Kidney (tissue), 14 donors: ENCODE measurements around the gene STT3A. TPM values are rescaled to one million over a fixed set of nuclear protein-coding genes. Genes with fewer than 3 reads are reported as not detected.

ENCODE experiments used
- DNase-seq, 5 donors: peaks; one replicate each; pipeline ENCODE4 v3.0.0-alpha.2; 2013 to 2020
- FAIRE-seq: peaks from 2 replicates; lab custom pipeline; 2012; peaks lifted over from hg19 to GRCh38; lab: Jason Lieb, UNC
- H3K27ac ChIP-seq, 2 donors: one replicate each; pipeline ENCODE4 v1.7.0; 2013; ENCODE audit warnings: low read depth in 2 of 2, low read length in 2 of 2, inconsistent platforms in 1 of 2
- H3K27me3 ChIP-seq: one replicate; pipeline ENCODE4 v1.7.1; 2013; ENCODE audit warnings: low read length, inconsistent platforms; ENCODE audit not compliant: control insufficient read depth, insufficient read depth
- H3K36me3 ChIP-seq, 3 donors: one replicate each; pipeline versions ENCODE4 v1.7.0 to v1.7.1; 2013; ENCODE audit warnings: low read length in 3 of 3, control low read depth in 1 of 3, inconsistent platforms in 1 of 3; ENCODE audit not compliant: insufficient read depth in 3 of 3, control insufficient read depth in 2 of 3
- H3K4me1 ChIP-seq, 3 donors: one replicate each; pipeline versions ENCODE4 v1.7.0 to v1.7.1; 2013; ENCODE audit warnings: low read length in 3 of 3, inconsistent platforms in 1 of 3, low read depth in 1 of 3; ENCODE audit not compliant: control insufficient read depth in 2 of 3, insufficient read depth in 2 of 3
- H3K4me3 ChIP-seq, 3 donors: one replicate each; pipeline versions ENCODE4 v1.7.0 to v1.8.1; 2013; ENCODE audit warnings: low read length in 3 of 3, control low read depth in 1 of 3, inconsistent platforms in 1 of 3
- H3K9ac ChIP-seq, 3 donors: one replicate each; pipeline versions ENCODE4 v1.7.0 to v1.7.1; 2013; ENCODE audit warnings: low read length in 3 of 3, control low read depth in 1 of 3, inconsistent platforms in 1 of 3
- H3K9me3 ChIP-seq, 3 donors: one replicate each; pipeline versions ENCODE4 v1.7.0 to v1.7.1; 2013; ENCODE audit warnings: low read length in 3 of 3, control low read depth in 1 of 3, inconsistent platforms in 1 of 3; ENCODE audit not compliant: control insufficient read depth in 2 of 3, insufficient read depth in 1 of 3
- CTCF ChIP-seq: IDR thresholded peaks from 3 replicates; pipeline ENCODE4 v1.5.1; 2012; ENCODE audit warnings: mild to moderate bottlenecking, moderate library complexity, borderline replicate concordance; ENCODE audit not compliant: insufficient read depth; ENCODE audit errors: extremely low read depth
- intact Hi-C: fragments of 100-400 bp; cut with DNase I; formaldehyde crosslinking; loops from one replicate; pipeline ENCODE4 v1.11.1; 2022
- polyA plus RNA-seq: library from polyadenylated mRNA; stranded (reverse); fragments of 350-450 nt; fragmentation: Illumina TruSeq; extraction: RNeasy Lipid Tissue Mini Kit (QIAGEN cat#74804); gene quantifications from one replicate; pipeline ENCODE4 v1.2.3, GENCODE V29; 2014; ENCODE audit warnings: low read depth, low replicate concordance; ENCODE audit not compliant: insufficient read depth
- total RNA-seq: library from RNA; stranded (reverse); fragmentation: NEBNext Ultra II Directional; extraction: Animal tissue kit (Norgen Biotek cat#: 25700); gene quantifications from one replicate; pipeline ENCODE4 v1.2.1, GENCODE V29; 2021
- donor health status: control.
- donor health status: control.
- donor health status: control.
- donor health status: control.
- donor health status: control.
- donor health status: DM: yes; HTN: yes; CAD: no.
- donor health status: Normal renal cell carcinoma (clear cell type).

STT3A gene
- total and polyA plus RNA-seq, 2 donors from 2014 or later = 65.0 to 125 TPM

- DNase-seq (no peak), FAIRE-seq (no peak)
- peaks cover 6 to 33% (median 19%) of the 10 kb centered on the region in 3 donors for H3K36me3 ChIP-seq
- no peaks in the 10 kb centered on the region for H3K27me3 ChIP-seq
- H3K9me3 ChIP-seq = no peaks in the 10 kb centered on the region
- no peak overlapping the region for H3K27ac ChIP-seq
- no peak overlapping the region for H3K9ac ChIP-seq
- H3K4me3 ChIP-seq = no peak overlapping the region
- intact Hi-C loops = no loop called here
- no peak for TF ChIP-seq CTCF
- no peaks in the 10 kb centered on the region for H3K4me1 ChIP-seq
These were observed 9.2 kb upstream of the STT3A start for GRCh38 chr11:125583496-125583895.

- no peak for FAIRE-seq
- no peak for TF ChIP-seq CTCF
- H3K27ac ChIP-seq = no peak overlapping the region
These were observed 7.2 kb upstream of the STT3A start for GRCh38 chr11:125585487-125585886.

GRCh38 chr11:125586623-125587022, 6.0 kb upstream of the STT3A start:
- Histone ChIP-seq H3K4me3 (no peak overlapping the region), H3K4me1 (peaks cover 0 to 2% (median under 1%) of the 10 kb centered on the region in 3 donors), H3K36me3 (peaks cover 0 to 19% (median 9%) of the 10 kb centered on the region in 3 donors), H3K27ac (no peak overlapping the region), H3K9me3 (no peaks in the 10 kb centered on the region), H3K27me3 (no peaks in the 10 kb centered on the region), H3K9ac (no peak overlapping the region)
- DNase-seq (no peak), FAIRE-seq (no peak)
- intact Hi-C loops = no loop called here
- no peak for TF ChIP-seq CTCF

More at GRCh38 chr11:125585487-125585886, 7.2 kb upstream of the STT3A start:
- Histone ChIP-seq H3K27me3 (no peaks in the 10 kb centered on the region), H3K4me3 (no peak overlapping the region), H3K9ac (no peak overlapping the region), H3K4me1 (no peaks in the 10 kb centered on the region), H3K36me3 (peaks cover 2 to 21% (median 9%) of the 10 kb centered on the region in 3 donors), H3K9me3 (no peaks in the 10 kb centered on the region)
- DNase-seq = no peak
- intact Hi-C loops = no loop called here

GRCh38 chr11:125587480-125587879, 5.2 kb upstream of the STT3A start:
- H3K27ac ChIP-seq = no peak overlapping the region
- H3K27me3 ChIP-seq = no peaks in the 10 kb centered on the region
- no peaks in the 10 kb centered on the region for H3K9me3 ChIP-seq
- intact Hi-C loops = no loop called here
- TF ChIP-seq CTCF = no peak
- no peak for FAIRE-seq
- no peak for DNase-seq
- H3K36me3 ChIP-seq = peaks cover 0 to 10% (median 9%) of the 10 kb centered on the region in 3 donors
- H3K9ac ChIP-seq = no peak overlapping the region
- H3K4me1 ChIP-seq = peaks cover 0 to 2% (median 2%) of the 10 kb centered on the region in 3 donors
- H3K4me3 ChIP-seq = no peak overlapping the region
